ENCODE measurements around the gene TSSC4. TPM values are rescaled to one million over a fixed set of nuclear protein-coding genes. Genes with fewer than 3 reads are reported as not detected.
"Not testable (repeated sequence)": the region's sequence is repeated elsewhere in the genome, so short reads cannot be mapped to it uniquely, and the experiment has no call there.

The TSSC4 gene
- total RNA-seq, 2 experiments from 2014 or later = 41.9 to 42.0 TPM

DNA sequence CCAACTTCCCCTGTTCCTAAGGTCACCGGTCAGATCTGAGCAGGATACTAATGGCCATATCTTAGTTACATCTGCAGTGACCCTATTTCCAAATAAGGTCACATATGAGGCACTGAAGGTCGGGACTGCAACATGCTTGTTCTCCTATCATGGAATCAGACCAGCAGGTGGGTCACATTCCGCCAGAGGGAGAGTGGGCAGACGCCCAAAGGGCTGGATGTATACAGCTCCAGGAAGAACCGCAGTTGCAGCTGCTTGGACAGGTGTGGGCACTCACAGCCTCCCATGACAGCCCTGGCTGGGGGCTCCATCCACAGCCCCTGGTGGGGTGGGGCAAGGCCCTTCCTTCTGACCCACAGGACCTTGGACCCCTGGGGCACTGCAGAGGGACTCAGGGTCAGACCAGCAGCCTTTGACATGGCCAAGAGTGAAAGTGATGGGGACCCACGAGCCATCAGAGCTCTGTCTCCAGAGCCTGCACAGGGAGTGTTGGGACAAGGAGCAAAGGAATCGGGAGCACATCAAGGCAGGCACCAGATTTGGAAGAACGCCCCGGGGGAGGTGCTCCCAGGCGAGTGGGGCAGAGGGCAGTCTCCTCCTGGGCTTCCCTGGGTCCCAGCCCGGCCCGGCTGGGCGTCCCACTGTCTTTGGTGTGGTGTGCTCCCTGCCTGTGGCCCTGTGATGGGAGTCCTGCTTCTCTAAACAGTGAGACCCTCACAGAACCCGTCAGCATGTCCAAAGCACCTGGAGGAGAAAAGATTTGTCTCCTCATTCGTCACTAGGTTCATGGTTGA, 36.8 kb upstream of the TSSC4 start:
- H3K4me3 Mint-ChIP-seq = no peak overlapping the region
- H3K27ac Mint-ChIP-seq = no peak overlapping the region
- H3K4me1 Mint-ChIP-seq (ENCODE audit: low read depth) = no peaks in the 10 kb centered on the region
- H3K36me3 Mint-ChIP-seq (ENCODE audit: low read depth) = no peaks in the 10 kb centered on the region
- CTCF ChIA-PET = interaction anchor here (0.6 kb wide), 1 partner anchor 57 kb away, joined by 3 read pairs; no protein-coding TSS in a partner anchor
- H3K27me3 Mint-ChIP-seq (ENCODE audit: low read depth) = no peaks in the 10 kb centered on the region
- H3K9me3 Mint-ChIP-seq = no peaks in the 10 kb centered on the region
- intact Hi-C loops (cut with micrococcal nuclease) = no loop called here
- no peak for DNase-seq

DNA sequence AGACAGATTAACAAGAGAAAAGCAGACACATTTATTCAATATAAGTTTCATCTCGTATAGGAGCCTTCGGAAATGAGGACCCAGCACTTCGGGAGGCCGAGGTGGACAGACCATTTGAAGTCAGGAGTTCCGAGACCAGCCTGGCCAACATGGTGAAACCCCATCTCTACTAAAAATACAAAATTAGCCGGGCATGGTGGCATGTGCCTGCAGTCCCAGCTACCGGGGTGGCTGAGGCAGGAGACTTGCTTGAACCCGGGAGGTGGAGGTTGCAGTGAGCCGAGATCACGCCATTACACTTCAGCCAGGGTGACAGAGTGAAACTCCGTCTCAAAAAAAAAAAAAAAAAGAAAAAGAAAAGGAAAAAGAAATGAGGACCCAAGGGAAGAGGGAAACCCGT, 36.2 kb upstream of the TSSC4 start:
- H3K27ac Mint-ChIP-seq; CTCF ChIA-PET; H3K36me3 Mint-ChIP-seq (ENCODE audit: low read depth); H3K27me3 Mint-ChIP-seq (ENCODE audit: low read depth); H3K9me3 Mint-ChIP-seq; DNase-seq; H3K4me3 Mint-ChIP-seq; intact Hi-C loops (cut with micrococcal nuclease); H3K4me1 Mint-ChIP-seq (ENCODE audit: low read depth): not testable (repeated sequence)

DNA sequence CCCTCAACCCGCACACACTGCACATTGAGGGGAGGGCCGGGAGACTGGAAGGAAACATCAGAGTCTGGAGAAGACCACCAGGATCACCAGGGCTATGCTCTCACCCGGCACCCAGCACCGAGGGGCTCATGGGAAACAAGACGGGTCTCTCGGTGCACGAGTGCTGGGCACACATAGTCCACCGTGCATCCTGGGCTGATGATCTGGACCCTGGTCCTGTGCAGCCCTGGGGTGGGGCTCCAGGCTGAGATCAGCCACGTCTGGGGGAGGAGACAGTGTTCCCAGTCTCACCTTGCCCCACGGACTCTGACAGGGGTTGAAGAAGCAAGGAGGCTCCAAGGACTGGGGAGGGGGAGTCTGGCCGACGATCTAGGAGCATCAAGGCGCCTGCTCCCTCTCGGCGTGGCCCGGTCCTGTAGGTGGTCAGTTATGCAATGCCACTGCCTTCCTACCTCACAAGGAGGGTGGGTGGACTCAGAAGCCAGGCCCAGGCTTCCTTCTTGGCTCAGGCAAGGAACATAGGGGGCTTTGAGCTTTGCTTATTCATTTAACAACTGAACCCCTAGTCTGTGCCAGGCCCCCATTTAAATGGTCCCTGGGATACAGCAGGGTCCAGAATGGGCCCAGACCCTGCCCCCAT, 34.9 kb upstream of the TSSC4 start:
- no peak for DNase-seq
- Mint-ChIP-seq H3K4me3 (no peak overlapping the region), H3K9me3 (no peaks in the 10 kb centered on the region), H3K4me1 (ENCODE audit: low read depth) (no peaks in the 10 kb centered on the region), H3K27me3 (ENCODE audit: low read depth) (no peaks in the 10 kb centered on the region), H3K36me3 (ENCODE audit: low read depth) (no peaks in the 10 kb centered on the region), H3K27ac (no peak overlapping the region)
- CTCF ChIA-PET = interaction anchor here (1.4 kb wide), 1 partner anchor 55 kb away, joined by 4 read pairs; no protein-coding TSS in a partner anchor
- intact Hi-C loops (cut with micrococcal nuclease) = no loop called here

DNA sequence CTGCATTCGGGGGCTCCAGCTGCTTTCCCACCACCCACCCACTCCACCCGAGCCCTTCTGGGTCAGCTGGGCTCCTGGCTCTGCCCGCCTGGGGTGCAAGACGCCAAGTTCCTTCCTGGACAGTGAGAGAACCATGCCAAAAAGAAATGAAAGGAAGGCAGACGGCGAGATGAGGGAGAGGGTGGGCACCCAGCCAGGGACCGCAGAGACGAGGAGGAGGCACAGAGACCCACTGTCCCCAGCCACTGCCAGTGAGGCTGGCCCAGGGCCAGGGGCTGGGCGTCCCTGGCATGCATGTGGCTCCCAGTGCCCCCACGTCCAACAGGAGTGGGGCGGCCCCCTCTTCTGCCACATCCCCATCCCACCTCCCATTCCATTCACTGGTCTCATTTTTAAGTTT, 34.3 kb upstream of the TSSC4 start:
- CTCF ChIA-PET = interaction anchor here (1.4 kb wide), 1 partner anchor 55 kb away, joined by 4 read pairs; no protein-coding TSS in a partner anchor
- Mint-ChIP-seq H3K27ac (no peak overlapping the region), H3K27me3 (ENCODE audit: low read depth) (no peaks in the 10 kb centered on the region), H3K4me3 (no peak overlapping the region), H3K9me3 (no peaks in the 10 kb centered on the region), H3K4me1 (ENCODE audit: low read depth) (no peaks in the 10 kb centered on the region), H3K36me3 (ENCODE audit: low read depth) (no peaks in the 10 kb centered on the region)
- DNase-seq = no peak
- intact Hi-C loops (cut with micrococcal nuclease) = no loop called here

DNA sequence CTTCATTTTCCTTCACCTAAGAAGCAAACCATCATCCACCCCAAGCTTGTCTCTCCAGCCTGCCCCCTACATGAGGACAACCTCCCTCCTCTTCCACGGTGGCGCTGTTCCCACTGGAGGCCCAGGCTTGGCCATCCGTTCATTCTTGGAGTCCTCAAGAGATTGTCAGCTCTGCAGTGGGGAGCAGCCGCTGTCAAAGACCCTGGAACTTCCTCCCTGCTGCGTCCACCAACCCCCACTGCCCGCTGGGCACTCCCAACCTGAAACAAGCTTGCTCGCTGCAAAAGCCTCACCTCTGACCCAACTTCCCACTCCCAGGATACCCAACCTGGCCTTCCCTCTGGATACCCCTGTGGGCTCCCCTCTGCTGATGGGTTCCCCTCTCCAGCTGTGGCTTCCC, 33.8 kb upstream of the TSSC4 start:
- Mint-ChIP-seq H3K4me1 (ENCODE audit: low read depth) (no peaks in the 10 kb centered on the region), H3K36me3 (ENCODE audit: low read depth) (no peaks in the 10 kb centered on the region), H3K4me3 (no peak overlapping the region), H3K9me3 (no peaks in the 10 kb centered on the region), H3K27ac (no peak overlapping the region), H3K27me3 (ENCODE audit: low read depth) (no peaks in the 10 kb centered on the region)
- DNase-seq = no peak
- intact Hi-C loops (cut with micrococcal nuclease) = no loop called here
- CTCF ChIA-PET = interaction anchor here (1.4 kb wide), 1 partner anchor 54 kb away, joined by 4 read pairs; no protein-coding TSS in a partner anchor

DNA sequence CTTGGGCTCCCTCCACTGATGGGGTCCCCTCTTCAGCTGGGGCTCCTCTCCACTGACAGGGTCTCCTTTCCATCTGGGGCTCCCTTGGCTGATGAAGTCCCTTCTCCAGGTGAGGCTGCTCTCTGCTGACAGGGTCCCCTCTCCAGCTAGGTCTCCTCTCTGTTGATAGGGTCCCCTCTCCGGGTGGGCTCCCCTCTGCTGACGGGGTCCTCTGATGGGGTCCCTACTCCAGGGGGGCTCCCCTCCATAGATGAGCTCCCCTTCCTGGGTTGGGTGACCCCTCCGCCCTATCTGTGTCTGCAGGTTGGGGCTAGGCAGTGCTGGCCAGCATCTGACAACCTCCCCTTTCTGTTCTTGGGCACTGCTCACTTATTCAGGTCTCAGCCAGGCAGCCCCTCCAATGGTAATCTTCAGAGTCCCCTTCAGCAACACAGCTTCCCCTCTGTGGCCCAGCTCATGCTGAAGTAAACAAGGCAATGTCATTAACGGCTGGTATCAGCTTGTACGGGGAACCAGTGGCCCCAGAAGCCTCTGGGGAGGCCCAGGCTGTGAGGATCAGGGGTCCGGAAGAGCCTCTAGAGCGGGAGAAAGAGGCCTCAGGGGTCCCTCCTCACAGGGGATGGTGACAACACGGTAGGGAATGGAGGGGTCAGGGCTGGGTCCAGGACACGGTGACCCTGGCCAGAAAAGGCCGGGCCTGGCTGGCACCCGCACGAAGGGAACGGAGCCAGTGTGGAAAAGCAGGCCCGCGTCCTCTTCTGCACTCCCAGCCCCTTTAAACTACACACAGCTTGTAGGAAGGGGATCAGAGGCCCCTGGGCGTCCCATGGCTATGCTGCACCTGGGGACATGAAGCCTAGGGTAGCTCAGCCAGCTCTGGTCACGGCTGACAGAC, 33.0 kb upstream of the TSSC4 start:
- no peaks in the 10 kb centered on the region for H3K9me3 Mint-ChIP-seq
- CTCF ChIA-PET = interaction anchor here (1.4 kb wide), 1 partner anchor 53 kb away, joined by 4 read pairs; no protein-coding TSS in a partner anchor
- H3K4me1 Mint-ChIP-seq (ENCODE audit: low read depth) = no peaks in the 10 kb centered on the region
- no peak overlapping the region for H3K4me3 Mint-ChIP-seq
- no peak overlapping the region for H3K27ac Mint-ChIP-seq
- intact Hi-C loops (cut with micrococcal nuclease) = no loop called here
- H3K36me3 Mint-ChIP-seq (ENCODE audit: low read depth) = no peaks in the 10 kb centered on the region
- no peaks in the 10 kb centered on the region for H3K27me3 Mint-ChIP-seq (ENCODE audit: low read depth)
- DNase-seq = no peak

DNA sequence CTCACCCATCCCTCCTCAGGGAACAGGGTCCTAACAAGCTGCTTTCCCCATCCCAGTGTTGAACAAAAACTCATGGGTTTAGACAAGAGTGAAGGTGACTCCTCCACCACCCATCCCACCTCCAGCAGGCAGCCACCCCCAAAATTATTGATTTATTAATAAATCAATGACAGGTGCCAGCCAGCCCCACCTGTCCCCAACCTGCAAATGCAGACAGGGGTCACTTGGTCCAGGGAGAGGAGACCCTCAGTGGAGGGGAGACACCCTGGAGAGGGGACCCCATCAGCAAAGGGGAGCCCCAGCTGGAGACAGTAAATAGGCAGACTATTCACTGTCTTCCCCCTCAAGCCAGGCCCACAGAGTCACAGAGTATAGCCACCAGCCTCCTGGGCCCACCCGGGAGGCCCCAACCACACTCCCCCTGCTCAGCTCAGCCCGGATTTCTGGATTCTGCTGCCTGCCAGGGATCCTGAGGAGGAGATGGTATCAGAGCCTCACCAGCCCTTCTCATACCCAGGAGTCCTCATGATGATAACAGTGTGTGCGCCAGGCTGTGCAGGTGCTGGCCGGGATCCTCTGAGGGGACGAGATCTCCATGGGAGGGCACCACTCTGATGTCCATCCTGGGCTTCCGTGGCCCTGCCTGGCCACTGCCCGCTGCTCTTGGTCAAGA, 32.2 kb upstream of the TSSC4 start:
- intact Hi-C loops (cut with micrococcal nuclease) = no loop called here
- no peaks in the 10 kb centered on the region for H3K4me1 Mint-ChIP-seq (ENCODE audit: low read depth)

DNA sequence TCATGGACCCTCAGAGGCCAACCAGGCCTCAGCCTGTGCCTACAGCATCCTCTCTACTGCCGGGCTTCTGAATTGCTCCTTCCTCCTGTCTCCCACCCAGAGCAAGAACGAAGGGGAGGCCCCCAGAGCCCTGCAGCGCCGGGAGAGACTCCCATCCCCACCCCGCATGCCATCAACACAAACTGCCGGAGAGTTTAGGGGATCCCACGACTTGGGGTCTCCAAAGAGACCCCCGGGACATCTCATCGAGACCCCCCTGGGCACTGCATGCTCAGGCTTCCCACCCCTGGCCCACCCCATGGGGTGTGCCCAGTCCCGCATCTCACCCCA, 31.7 kb upstream of the TSSC4 start:
- Mint-ChIP-seq H3K27me3 (ENCODE audit: low read depth) (no peaks in the 10 kb centered on the region), H3K4me3 (no peak overlapping the region), H3K36me3 (ENCODE audit: low read depth) (no peaks in the 10 kb centered on the region), H3K4me1 (ENCODE audit: low read depth) (no peaks in the 10 kb centered on the region), H3K9me3 (no peaks in the 10 kb centered on the region), H3K27ac (no peak overlapping the region)
- no peak for DNase-seq
- CTCF ChIA-PET = no interaction called here
- intact Hi-C loops (cut with micrococcal nuclease) = no loop called here

More for the DNA sequence above, 32.2 kb upstream of the TSSC4 start:
- no peak for DNase-seq
- CTCF ChIA-PET = no interaction called here
- H3K27me3 Mint-ChIP-seq (ENCODE audit: low read depth) = no peaks in the 10 kb centered on the region
- H3K9me3 Mint-ChIP-seq = no peaks in the 10 kb centered on the region
- no peak overlapping the region for H3K4me3 Mint-ChIP-seq
- no peak overlapping the region for H3K27ac Mint-ChIP-seq
- H3K36me3 Mint-ChIP-seq (ENCODE audit: low read depth) = no peaks in the 10 kb centered on the region

DNA sequence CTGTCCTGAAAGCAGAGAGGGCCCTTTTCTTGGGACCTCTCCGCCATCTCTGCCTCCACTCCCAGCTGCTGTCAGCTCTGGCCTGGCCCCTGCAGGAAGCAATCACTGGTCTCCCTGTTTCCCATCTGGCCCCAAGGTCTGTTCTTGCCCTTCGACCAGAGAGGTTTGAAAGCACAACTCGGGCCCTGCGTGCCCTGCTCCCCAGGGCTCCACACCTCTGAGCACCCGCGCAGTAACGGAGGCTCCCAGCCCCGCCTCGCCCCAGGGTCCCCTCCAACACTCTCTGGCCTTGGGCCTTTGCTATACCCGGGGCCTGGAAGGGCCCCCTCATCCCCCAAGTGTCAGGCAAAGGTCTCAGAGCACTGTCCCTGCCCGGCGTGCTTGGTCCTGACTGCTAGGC, 31.2 kb upstream of the TSSC4 start:
- no peaks in the 10 kb centered on the region for H3K4me1 Mint-ChIP-seq (ENCODE audit: low read depth)
- H3K9me3 Mint-ChIP-seq = no peaks in the 10 kb centered on the region
- no peak for DNase-seq
- CTCF ChIA-PET = no interaction called here
- no peak overlapping the region for H3K27ac Mint-ChIP-seq
- H3K4me3 Mint-ChIP-seq = no peak overlapping the region
- H3K27me3 Mint-ChIP-seq (ENCODE audit: low read depth) = no peaks in the 10 kb centered on the region
- intact Hi-C loops (cut with micrococcal nuclease) = no loop called here
- no peaks in the 10 kb centered on the region for H3K36me3 Mint-ChIP-seq (ENCODE audit: low read depth)

DNA sequence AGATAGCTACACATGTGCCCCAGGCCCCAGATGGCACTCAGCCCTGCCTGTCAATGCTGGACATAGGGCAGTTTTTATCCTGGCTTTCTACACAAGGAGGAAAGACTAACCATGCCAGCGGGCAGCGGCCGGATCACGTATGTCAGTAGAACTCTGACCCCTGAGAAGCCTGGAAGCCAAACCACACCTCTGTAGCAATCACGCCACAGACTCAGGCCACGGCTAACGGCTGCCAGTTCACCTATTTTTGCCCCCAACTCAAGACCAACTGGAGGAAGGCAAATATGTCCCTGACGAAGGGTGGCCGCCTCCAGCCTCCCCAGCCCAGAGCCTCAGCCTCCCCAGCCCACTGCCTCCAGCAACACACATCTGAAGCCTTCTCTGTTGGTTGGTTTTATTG, 30.7 kb upstream of the TSSC4 start:
- Mint-ChIP-seq H3K27ac (no peak overlapping the region), H3K4me1 (ENCODE audit: low read depth) (no peaks in the 10 kb centered on the region), H3K4me3 (no peak overlapping the region), H3K9me3 (no peaks in the 10 kb centered on the region), H3K27me3 (ENCODE audit: low read depth) (no peaks in the 10 kb centered on the region), H3K36me3 (ENCODE audit: low read depth) (no peaks in the 10 kb centered on the region)
- DNase-seq = no peak
- CTCF ChIA-PET = no interaction called here
- intact Hi-C loops (cut with micrococcal nuclease) = no loop called here

DNA sequence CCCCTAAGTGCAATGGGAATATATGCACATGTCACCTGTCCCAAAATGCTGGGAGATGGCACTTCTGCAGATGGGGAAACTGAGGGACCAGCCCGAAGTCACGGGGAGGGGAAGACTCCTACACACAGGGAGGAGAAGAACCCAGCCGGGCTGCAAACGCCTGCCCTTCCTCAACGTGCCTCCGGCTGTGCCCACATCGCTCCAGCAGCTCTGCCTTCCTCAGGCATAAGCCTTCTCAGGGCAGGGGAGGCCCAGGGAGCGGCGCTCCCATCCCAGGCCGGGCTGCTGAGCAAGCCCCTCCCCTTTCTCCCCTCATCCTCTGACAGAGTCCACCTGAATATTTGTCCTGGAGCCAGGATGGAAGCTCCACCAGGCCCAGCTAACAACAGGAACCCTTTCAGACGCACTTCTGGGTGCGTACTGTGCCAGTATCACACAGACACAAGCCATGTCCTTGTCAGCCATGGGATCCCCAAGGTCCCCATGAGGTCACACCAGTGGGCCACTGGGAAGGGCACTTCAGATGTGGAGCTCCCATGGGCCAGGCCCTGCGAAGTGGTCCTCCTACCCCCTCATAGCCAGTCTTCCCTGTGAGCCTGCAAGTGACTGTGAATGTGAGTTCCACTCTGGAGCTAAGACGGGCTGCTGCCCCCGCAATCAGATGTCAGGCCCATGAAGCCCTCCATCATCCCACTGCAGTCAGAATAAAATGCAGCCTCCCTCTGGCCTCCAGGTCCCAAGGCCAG, 25.9 kb upstream of the TSSC4 start:
- intact Hi-C loops (cut with micrococcal nuclease) = no loop called here

More for the DNA sequence above, 25.9 kb upstream of the TSSC4 start:
- H3K36me3 Mint-ChIP-seq (ENCODE audit: low read depth) = no peaks in the 10 kb centered on the region
- peaks cover 10% of the 10 kb centered on the region for H3K4me1 Mint-ChIP-seq (ENCODE audit: low read depth)
- no peak for DNase-seq
- no peak overlapping the region for H3K27ac Mint-ChIP-seq
- no peaks in the 10 kb centered on the region for H3K9me3 Mint-ChIP-seq
- no peaks in the 10 kb centered on the region for H3K27me3 Mint-ChIP-seq (ENCODE audit: low read depth)
- CTCF ChIA-PET = no interaction called here
- H3K4me3 Mint-ChIP-seq = no peak overlapping the region
